HG03520 (cell line): ENCODE data around the gene ABI1.
A peak's percentile ranks its signal among the peaks of the same experiment; 100 is the strongest.

Source experiments
- ATAC-seq: cut with Tn5 transposase; IDR thresholded peaks from one replicate; pipeline ENCODE4 v1.9.1; 2021; ENCODE audit warnings: mild to moderate bottlenecking, moderate library complexity; ENCODE audit not compliant: unreplicated experiment

Gene ABI1

DNA sequence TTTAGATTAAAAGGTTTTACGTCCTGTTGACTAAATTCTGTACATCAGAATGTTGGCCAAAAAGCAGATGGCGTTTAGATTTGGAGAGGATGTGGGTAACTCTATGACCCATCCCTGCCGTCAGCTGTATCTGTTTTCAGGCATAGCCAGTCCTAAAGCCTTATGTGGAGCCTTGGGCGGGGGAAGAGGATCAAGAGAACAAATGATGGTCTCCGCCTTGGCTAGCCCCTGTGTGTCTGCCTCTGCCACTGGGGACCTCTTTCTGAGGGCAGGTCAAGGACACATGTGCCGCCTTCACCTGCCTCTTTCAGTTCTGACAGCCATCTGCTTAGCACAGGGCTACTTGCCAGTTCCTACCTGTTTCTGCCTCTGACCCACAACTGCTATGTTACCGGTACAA is 139.2 kb downstream of the ABI1 start:
- ATAC-seq = no peak

DNA sequence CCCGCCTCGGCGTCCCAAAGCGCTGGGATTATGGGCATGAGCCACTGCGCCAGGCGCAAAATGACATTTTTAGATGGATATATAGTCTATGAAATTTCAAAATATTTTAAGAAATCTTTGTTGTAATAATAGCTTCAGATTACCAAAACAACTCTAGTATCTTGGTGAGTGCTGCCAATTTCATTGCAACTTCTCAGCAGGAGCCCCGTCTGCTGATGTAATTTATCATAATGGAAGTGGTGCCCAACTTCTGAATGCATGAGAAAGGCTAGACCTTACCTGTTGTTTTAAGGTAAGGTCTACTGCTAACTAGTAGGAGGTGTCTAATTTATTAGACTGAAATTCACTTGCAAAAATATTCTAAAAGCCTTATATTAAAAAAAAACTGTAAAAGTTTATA is 143.3 kb downstream of the ABI1 start:
- ATAC-seq = no peak

DNA sequence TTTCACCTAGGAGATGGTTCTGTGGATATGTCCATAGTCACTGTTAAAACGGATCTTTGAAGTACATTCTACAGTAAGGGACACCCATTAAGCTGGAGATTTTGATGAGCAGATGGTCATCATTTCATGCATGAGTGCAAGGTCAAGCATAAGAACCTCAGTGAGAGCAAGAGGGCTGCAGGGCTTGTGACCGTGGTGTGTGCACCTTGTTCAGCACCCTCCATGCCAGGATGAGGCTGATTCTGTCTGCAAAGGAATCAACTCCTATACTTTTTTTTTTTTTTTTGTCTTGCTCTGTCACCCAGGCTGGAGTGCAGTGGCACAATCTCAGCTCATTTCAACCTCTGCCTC is 145.6 kb downstream of the ABI1 start:
- ATAC-seq = no peak

GRCh38 chr10:26714415-26715136 is 146.2 kb downstream of the ABI1 start:
- ATAC-seq = no peak

- ATAC-seq = no peak
Observed at GRCh38 chr10:26711324-26711723, 149.4 kb downstream of the ABI1 start.

DNA sequence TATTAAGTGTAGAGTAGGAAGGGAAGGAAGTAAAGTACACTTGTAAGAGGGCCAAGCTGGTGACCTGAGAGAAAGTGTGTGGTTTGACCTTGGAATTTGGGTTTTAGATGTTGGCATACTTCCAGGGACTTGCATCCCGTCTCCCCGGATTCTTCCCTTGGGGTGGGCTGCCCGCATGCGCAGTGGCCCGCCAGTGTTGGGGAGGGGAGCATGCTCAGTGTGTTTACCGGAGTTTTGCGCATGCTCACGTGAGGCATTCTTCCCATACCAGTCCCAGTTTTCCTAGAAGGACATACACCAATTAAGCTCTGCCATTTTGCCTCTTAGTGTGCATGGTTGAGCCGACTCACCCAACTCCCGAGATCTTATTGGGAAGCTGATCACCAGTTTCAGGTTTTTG is 153.8 kb downstream of the ABI1 start:
- ATAC-seq = no peak

DNA sequence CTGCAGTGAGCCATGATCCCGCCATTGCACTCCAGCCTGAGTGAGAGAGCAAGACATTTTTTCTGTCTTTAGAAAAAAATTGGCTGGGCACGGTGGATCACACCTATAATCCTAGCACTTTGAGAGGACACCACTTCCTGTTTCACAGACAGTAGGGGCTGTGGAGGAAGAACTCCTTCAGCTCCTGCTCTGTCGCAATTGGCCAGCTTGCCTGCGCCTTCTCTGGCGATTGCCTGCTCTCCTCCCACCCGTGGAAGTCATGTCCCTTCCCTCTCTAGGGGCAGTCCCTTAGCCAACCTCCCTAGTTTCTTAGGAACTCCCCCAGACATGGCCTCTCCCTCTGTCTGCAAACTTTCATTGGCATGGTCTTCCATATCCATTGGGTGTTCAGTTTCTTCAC is 154.6 kb downstream of the ABI1 start:
- no peak for ATAC-seq

- ATAC-seq = no peak
Observed at GRCh38 chr10:26703974-26704373, 156.8 kb downstream of the ABI1 start.

- no peak for ATAC-seq
Observed at GRCh38 chr10:26703096-26703495, 157.7 kb downstream of the ABI1 start.

GRCh38 chr10:26700884-26701630 is 159.7 kb downstream of the ABI1 start:
- no peak for ATAC-seq

- ATAC-seq = no peak
Observed at GRCh38 chr10:26699631-26700030, 161.1 kb downstream of the ABI1 start.

DNA sequence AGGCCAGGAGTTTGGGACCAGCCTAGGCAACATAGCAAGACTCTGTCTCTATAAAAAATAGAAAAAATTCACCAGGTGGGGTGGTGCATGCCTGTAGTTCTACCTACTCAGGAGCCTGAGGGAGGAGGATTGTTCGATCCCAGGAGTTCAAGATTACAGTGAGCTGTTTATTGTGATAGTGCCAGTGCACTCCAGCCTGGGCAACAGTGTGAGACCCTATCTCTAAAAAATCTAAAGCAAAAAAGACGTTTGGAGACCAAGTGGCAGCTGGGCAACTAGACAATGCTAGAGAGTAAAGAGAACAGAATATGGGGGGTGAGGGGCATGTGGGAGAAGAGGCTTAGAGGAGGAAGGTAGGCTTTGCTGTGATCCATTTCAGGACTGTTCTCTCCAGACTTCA is 161.8 kb downstream of the ABI1 start:
- no peak for ATAC-seq

- no peak for ATAC-seq
Observed at GRCh38 chr10:26697922-26698608, 162.7 kb downstream of the ABI1 start.

- peak; percentile 78 for ATAC-seq
Observed at GRCh38 chr10:26697163-26697921, 163.4 kb downstream of the ABI1 start, which contains the start of gene PDSS1. PDSS1 (plus strand) TSS chr10:26697701; CDS start chr10:26697712, 11 bp downstream.

DNA sequence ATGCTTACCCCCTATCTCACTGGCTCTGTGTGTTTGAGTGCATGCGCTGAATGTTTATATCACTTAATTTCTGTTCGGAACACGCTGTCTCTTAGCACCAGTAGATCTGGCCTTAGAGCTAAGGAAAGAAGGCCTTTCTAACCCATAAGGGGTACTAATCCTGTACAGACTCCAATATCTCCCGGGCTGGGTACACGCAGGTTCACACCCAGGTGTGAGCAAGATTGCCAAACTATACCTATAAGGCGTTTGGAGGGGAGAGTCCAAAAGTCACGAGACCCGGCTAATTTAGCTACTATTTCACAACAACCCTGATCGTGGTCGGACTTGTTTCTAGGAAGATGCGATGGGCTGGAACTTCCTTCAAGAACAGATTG is 164.0 kb downstream of the ABI1 start:
- ATAC-seq = no peak
